MV-4-11 (cell line): ENCODE data around the gene FBXO45.
"Not testable (repeated sequence)": the region's sequence is repeated elsewhere in the genome, so short reads cannot be mapped to it uniquely, and the experiment has no call there.

Experiments
- DNase-seq: peaks from one replicate; lab custom pipeline; 2025; lab: John Stamatoyannopoulos, UW

The FBXO45 gene

GRCh38 chr3:196557236-196557635, 11.2 kb upstream of the FBXO45 start:
- DNase-seq = no peak

DNA sequence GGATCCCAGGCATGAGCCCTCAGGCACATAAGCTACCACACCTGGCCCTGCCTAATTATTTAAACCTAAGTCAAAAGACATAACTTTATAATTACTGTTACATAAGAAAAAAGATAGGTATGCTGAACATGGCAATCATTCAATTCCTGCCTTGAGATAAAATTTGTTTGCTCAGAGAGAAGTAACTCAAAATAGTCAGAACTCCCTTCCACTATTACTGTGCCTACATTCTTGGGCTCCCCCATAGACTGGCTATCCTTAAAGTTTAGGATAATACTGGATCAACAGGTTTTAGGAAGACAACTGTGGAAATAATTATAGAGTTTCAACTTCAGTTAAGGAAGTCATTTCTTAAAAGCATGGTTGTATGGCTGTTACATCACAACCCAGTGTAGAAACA, 10.0 kb upstream of the FBXO45 start:
- no peak for DNase-seq

GRCh38 chr3:196559826-196560225, 8.6 kb upstream of the FBXO45 start:
- DNase-seq = no peak

GRCh38 chr3:196563721-196564225, 4.7 kb upstream of the FBXO45 start:
- DNase-seq = no peak

DNA sequence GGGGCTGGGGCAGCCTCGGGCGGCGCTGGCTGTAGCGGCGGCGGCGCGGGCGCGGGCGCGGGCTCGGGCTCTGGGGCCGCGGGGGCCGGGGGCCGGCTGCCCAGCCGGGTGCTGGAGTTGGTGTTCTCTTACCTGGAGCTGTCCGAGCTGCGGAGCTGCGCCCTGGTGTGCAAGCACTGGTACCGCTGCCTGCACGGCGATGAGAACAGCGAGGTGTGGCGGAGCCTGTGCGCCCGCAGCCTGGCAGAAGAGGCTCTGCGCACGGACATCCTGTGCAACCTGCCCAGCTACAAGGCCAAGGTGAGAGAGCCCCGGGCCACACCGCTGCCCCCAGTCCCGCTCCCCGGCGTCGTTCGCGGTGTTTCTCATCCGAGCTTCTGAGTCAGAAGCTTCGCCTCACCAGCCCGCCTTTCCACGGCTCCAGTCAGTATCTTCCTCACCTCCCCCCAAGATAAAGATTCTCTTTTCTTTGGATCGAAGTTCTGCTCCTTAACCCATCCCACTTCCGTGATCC, 600 bp downstream of the FBXO45 start:
- no peak for DNase-seq

- not testable (repeated sequence) for DNase-seq
Measured at GRCh38 chr3:196570332-196570731, 1.9 kb downstream of the FBXO45 start.

GRCh38 chr3:196572389-196572788, 3.9 kb downstream of the FBXO45 start:
- no peak for DNase-seq

DNA sequence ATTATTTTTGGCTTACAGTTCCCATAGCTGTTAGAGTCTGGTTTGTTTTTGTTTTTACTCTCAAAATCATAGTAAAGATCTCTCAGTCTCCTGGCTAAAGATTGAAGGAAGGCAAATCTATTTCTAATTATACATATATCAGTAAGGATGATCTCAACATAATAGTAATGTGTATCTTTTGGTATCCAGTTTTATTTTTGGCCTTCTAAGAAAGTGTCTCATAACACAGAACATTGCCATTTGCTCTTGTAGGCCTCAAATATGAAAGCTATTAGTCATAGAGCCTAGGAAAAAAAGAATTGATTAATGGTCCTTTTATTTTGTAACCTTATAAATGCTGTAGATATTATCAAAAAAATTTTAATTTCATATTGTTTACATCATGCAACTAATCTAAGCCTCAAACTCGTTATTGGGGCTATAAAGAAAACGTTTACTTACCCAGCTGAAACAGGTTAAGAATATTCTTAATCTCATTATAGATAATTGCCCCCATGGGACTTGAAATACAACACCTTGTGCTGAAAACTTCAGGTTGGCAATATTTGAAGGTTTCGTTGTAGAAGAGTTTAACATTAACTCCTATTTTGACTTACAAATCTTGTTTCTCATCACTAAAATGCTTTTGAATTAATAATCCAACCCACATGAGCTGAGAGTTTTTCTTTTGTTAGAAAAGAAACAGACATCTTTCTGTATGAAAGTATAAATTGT, 16.7 kb downstream of the FBXO45 start:
- DNase-seq = no peak

DNA sequence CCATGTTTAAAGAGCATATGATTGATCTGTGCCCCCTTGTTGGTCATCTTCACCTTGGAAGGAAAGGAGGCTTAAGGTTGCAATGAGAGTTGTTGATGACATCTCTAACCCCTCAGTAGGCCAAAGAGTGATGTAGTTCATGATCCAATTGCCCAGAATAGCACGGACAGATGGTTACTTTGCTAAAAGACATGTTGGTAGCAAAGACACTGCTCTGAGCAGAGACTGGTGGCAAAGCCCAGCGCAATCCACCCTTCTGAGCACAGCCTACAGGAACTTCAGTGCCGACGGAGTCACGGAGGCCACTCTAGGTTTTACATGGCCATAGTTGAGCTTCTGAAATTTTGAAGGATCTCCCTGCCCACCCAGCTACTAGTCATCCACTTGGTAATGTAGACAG, 21.8 kb downstream of the FBXO45 start:
- no peak for DNase-seq

DNA sequence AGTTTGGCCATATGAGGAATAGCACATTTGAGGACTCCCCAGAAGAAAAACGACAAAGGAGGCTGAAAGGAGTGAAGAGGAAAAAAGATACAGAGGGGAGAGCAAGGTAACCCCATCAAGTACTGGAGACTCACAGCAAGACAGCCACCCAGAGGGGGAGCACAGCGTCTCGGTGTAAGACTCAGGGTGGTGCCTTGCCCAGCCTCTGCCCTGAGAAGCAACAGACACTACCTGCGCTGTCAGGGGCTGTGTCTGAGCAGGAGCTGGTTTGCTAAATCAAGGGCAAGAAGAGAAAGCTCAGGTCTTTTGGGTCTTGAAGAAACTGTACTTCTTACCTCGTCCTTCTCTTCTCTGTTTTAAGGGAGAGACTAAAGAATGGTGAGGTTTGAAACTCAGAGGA, 27.9 kb downstream of the FBXO45 start:
- no peak for DNase-seq

DNA sequence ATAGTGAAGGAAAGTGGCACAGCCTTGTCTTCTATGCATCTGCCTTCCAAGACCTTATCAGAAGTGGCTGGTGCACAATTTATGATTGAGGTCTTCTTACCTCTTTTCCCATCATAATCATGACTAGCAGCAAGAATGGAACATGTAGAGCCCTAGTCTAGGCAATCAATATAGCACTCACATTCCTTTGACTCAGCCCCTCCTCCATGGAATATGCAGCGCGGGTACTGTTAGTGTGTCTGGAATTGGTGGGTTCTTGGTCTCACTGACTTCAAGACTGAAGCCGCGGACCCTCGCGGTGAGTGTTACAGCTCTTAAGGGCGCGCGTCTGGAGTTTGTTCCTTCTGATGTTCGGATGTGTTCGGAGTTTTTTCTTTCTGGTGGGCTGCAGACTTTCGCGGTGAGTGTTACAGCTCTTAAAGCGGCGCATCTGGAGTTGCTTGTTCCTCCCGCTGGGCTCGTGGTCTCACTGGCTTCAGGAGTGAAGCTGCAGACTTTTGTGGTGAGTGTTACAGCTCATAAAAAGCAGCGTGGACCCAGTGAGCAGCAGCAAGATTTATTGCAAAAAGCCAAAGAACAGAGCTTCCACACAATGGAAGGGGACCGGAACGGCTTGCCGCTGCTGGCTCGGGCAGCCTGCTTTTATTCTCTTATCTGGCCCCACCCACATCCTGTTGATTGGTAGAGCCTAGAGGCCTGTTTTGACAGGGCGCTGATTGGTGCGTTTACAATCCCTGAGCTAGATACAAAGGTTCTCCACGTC, 29.7 kb downstream of the FBXO45 start:
- DNase-seq = peak; percentile 46

DNA sequence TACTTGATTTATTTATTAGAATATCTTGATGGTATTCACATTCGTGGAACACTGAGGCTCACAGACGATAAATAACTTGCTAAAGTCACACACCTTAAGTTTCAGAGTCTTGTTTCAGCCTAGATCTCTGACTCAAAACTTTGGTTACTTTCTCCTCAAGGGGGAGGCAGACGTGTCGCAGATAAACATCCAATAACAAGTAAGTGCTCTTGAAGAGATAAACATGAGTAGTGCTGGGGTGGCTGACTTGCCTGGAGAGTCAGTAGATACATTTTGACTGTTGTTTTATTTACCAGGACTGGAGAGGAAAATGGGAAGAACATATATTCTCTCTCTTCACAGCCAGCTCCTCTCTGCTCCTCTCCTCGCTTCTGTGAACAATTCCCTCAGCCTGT, 31.3 kb downstream of the FBXO45 start:
- no peak for DNase-seq

DNA sequence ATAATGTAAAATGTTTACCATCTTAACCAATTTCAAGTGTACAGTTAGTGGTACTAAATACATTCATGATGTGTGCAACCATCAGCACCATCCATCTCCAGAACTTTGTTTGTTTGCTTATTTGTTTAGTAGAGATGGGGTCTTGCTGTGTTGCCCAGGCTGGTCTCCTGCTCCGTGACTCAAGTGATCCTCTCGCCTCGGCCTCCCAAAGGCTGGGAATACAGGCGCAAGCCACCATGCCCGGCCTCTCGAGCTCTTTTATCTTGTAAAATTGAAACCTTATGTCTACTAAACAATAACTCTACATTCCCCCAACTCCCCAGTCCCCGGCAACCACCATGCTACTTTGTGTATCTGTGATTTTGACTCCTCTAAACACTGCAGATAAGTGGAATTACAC, 31.9 kb downstream of the FBXO45 start:
- DNase-seq = no peak

GRCh38 chr3:196602673-196603072, 34.2 kb downstream of the FBXO45 start:
- DNase-seq = no peak

DNA sequence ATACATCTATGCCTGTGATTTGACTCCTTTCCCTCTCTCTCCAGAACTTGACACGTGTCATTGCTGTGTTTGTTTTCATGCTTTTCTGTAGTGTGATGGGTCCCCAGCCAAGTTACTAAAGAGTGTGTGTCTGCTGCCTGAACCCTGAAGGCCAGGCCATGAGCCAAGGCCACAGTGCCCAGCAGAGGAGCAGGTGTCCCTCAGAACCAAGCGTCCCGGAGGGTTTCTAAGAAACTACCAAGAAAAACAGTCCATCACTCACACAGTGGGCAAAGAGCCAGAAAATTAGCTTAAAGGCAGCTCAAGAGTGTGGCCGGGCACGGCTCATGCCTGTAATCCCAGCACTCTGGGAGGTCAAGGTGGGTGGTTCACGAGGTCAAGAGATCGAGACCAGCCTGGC, 35.2 kb downstream of the FBXO45 start:
- DNase-seq = no peak

DNA sequence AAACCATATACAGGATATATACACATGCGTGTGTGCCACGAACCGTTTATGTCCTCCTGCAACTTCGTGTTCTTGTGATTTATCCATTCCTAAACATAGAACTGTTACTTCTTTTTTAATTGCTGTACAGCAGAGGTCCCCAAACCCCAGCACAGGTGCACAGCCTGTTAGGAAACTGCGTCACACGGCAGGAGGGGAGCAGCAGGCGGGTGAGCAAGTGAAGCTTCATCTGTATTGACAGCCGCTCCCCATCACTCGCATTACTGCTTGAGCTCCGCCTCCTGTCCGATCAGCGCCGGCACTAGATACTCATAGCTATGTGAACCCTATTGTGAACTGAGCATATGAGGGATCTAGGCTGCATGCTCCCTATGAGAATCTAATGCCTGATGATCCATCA, 36.1 kb downstream of the FBXO45 start:
- no peak for DNase-seq

GRCh38 chr3:196608693-196609092, 40.2 kb downstream of the FBXO45 start:
- no peak for DNase-seq

- peak; percentile 97 for DNase-seq
Measured at GRCh38 chr3:196609343-196609775, 40.9 kb downstream of the FBXO45 start.

GRCh38 chr3:196609805-196610515, 41.5 kb downstream of the FBXO45 start:
- no peak for DNase-seq

GRCh38 chr3:196611761-196612483, 43.5 kb downstream of the FBXO45 start:
- no peak for DNase-seq

GRCh38 chr3:196615234-196615633, 46.8 kb downstream of the FBXO45 start:
- not testable (repeated sequence) for DNase-seq

GRCh38 chr3:196617256-196617655, 48.8 kb downstream of the FBXO45 start:
- DNase-seq = peak; percentile 83
